Jurkat, Clone E6-1 (cell line): ENCODE measurements around the gene TSPAN9. TPM values are rescaled to one million over a fixed set of nuclear protein-coding genes. Genes with fewer than 3 reads are reported as not detected.
A peak's percentile ranks its signal among the peaks of the same experiment; 100 is the strongest.

Experiments
- DNase-seq: peaks from one replicate; pipeline ENCODE4 v3.0.0-alpha.2; 2011; ENCODE audit warnings: low read depth, low spot score
- H3K4me3 ChIP-seq: 2 replicates; pipeline ENCODE4 v1.5.1; 2011; ENCODE audit warnings: mild to moderate bottlenecking, low read length, control low read depth, moderate library complexity
- polyA plus RNA-seq: library from polyadenylated mRNA; unstranded; fragments of >200 nt; gene quantifications from one replicate; pipeline ENCODE4 v1.2.1, GENCODE V29; 2012; ENCODE audit warnings: missing spikeins; ENCODE audit not compliant: insufficient read length, insufficient read depth

Gene TSPAN9
- 4.9 TPM for polyA plus RNA-seq

GRCh38 chr12:3076730-3077571 lies at the start of gene TSPAN9:
Gene TSPAN9, plus strand, starts transcription at chr12:3077379. Its CDS starts 123,815 bp downstream, at chr12:3201194.
- no peak for DNase-seq
- H3K4me3 ChIP-seq: peak within 1 kb of the TSS; percentile 54

GRCh38 chr12:3028108-3028507 lies 49.1 kb upstream of the TSPAN9 start:
- no peak for DNase-seq
- H3K4me3 ChIP-seq: no peak overlapping the region

GRCh38 chr12:3030821-3031429 lies 46.3 kb upstream of the TSPAN9 start:
- no peak overlapping the region for H3K4me3 ChIP-seq
- no peak for DNase-seq

GRCh38 chr12:3032161-3032560 lies 45.0 kb upstream of the TSPAN9 start:
- no peak for DNase-seq
- no peak overlapping the region for H3K4me3 ChIP-seq

GRCh38 chr12:3032770-3033538 lies 44.2 kb upstream of the TSPAN9 start:
- no peak for DNase-seq
- no peak overlapping the region for H3K4me3 ChIP-seq

- no peak overlapping the region for H3K4me3 ChIP-seq
- DNase-seq: no peak
Observed at GRCh38 chr12:3033539-3033867, 43.7 kb upstream of the TSPAN9 start.

GRCh38 chr12:3034067-3034750 lies 43.0 kb upstream of the TSPAN9 start:
- DNase-seq: peak; percentile 39

GRCh38 chr12:3035171-3035570 lies 42.0 kb upstream of the TSPAN9 start:
- no peak overlapping the region for H3K4me3 ChIP-seq
- no peak for DNase-seq

More at GRCh38 chr12:3034067-3034750, 43.0 kb upstream of the TSPAN9 start:
- no peak overlapping the region for H3K4me3 ChIP-seq

GRCh38 chr12:3035815-3036702 lies 41.1 kb upstream of the TSPAN9 start:
- H3K4me3 ChIP-seq: no peak overlapping the region
- DNase-seq: no peak

GRCh38 chr12:3036901-3037600 lies 40.1 kb upstream of the TSPAN9 start:
- no peak overlapping the region for H3K4me3 ChIP-seq
- DNase-seq: no peak

- no peak overlapping the region for H3K4me3 ChIP-seq
- no peak for DNase-seq
Observed at GRCh38 chr12:3038166-3038565, 39.0 kb upstream of the TSPAN9 start.

GRCh38 chr12:3038926-3039510 lies 38.2 kb upstream of the TSPAN9 start:
- no peak for DNase-seq
- H3K4me3 ChIP-seq: no peak overlapping the region

GRCh38 chr12:3040026-3040656 lies 37.0 kb upstream of the TSPAN9 start:
- no peak for DNase-seq
- H3K4me3 ChIP-seq: no peak overlapping the region

GRCh38 chr12:3040663-3041544 lies 36.3 kb upstream of the TSPAN9 start:
- H3K4me3 ChIP-seq: no peak overlapping the region
- no peak for DNase-seq

- DNase-seq: peak; percentile 71
- H3K4me3 ChIP-seq: no peak overlapping the region
Observed at GRCh38 chr12:3041558-3042164, 35.5 kb upstream of the TSPAN9 start.

- H3K4me3 ChIP-seq: no peak overlapping the region
- DNase-seq: no peak
Observed at GRCh38 chr12:3042394-3042793, 34.8 kb upstream of the TSPAN9 start.
